Suprapubic skin (tissue), 4 donors: ENCODE data around the gene C2orf15.

ENCODE experiments used
- CTCF ChIP-seq, 2 donors: fragments of 200-600 bp in 1 of 2; fragments of 450-650 bp in 1 of 2; sonication (generic) in 1 of 2; IDR thresholded peaks; one replicate each; pipeline ENCODE4 v1.5.1; 2016 to 2019; ENCODE audit warnings: antibody characterized with exemption in 2 of 2, mild to moderate bottlenecking in 1 of 2, moderate library complexity in 1 of 2
- EP300 ChIP-seq: sonication (generic); formaldehyde crosslinking; IDR thresholded peaks from one replicate; pipeline ENCODE4 v1.6.1; 2017; ENCODE audit warnings: antibody characterized with exemption
- POLR2A ChIP-seq, 2 donors: fragments of 450-650 bp; IDR thresholded peaks; one replicate each; pipeline ENCODE4 v1.6.1; 2017; ENCODE audit warnings: antibody characterized with exemption in 2 of 2, mild to moderate bottlenecking in 2 of 2, moderate library complexity in 2 of 2
- POLR2AphosphoS5 ChIP-seq, 3 donors: sonication (generic); formaldehyde crosslinking; IDR thresholded peaks; one replicate each; pipeline ENCODE4 v1.6.1; 2017; ENCODE audit warnings: antibody characterized with exemption in 3 of 3

- no peak for TF ChIP-seq EP300
- no peak for TF ChIP-seq CTCF (IDR thresholded peaks at IDR 0.05)
- no peak for TF ChIP-seq POLR2AphosphoS5 (IDR thresholded peaks at IDR 0.05)
- no peak for TF ChIP-seq POLR2A (IDR thresholded peaks at IDR 0.05)
Observed at GRCh38 chr2:99188357-99188756, 46.9 kb downstream of the C2orf15 start.
